Activated CD4-positive, alpha-beta memory T cell treated with anti-CD3 and anti-CD28 coated beads for 36 hours (primary cell): Measurements from ENCODE around the gene ERP29. TPM values are rescaled to one million over a fixed set of nuclear protein-coding genes. Genes with fewer than 3 reads are reported as not detected.
"Not testable (repeated sequence)": the region's sequence is repeated elsewhere in the genome, so short reads cannot be mapped to it uniquely, and the experiment has no call there.

Experiments
- CTCF ChIA-PET: fragments of 350-600 bp; sonication (Branson Sonifier 250); formaldehyde crosslinking; loops from one replicate; lab custom pipeline; 2021; ENCODE audit warnings: antibody characterized with exemption, inconsistent platforms; lab: Charles Lee
- POLR2A ChIA-PET: fragments of 350-600 bp; sonication (Branson Sonifier 250); formaldehyde crosslinking; loops from one replicate; lab custom pipeline; 2021; ENCODE audit warnings: antibody characterized with exemption; lab: Charles Lee
- DNase-seq: peaks from one replicate; pipeline ENCODE4 v3.0.0-alpha.2; 2020
- H3K27ac Mint-ChIP-seq: one replicate; pipeline ENCODE4 v1.8.0; 2021; ENCODE audit warnings: mixed read lengths
- H3K27me3 Mint-ChIP-seq: one replicate; pipeline ENCODE4 v1.8.0; 2021; ENCODE audit warnings: mixed read lengths
- H3K36me3 Mint-ChIP-seq: one replicate; pipeline ENCODE4 v1.8.0; 2021; ENCODE audit warnings: mixed read lengths
- H3K4me1 Mint-ChIP-seq: one replicate; pipeline ENCODE4 v1.8.0; 2021; ENCODE audit warnings: low read depth, mixed read lengths
- H3K4me3 Mint-ChIP-seq: one replicate; pipeline ENCODE4 v1.8.0; 2021; ENCODE audit warnings: mild to moderate bottlenecking, mixed read lengths
- H3K9me3 Mint-ChIP-seq: one replicate; pipeline ENCODE4 v1.8.0; 2021; ENCODE audit warnings: mixed read lengths
- intact Hi-C: fragments of 100-400 bp; cut with micrococcal nuclease; formaldehyde crosslinking; loops from one replicate; pipeline ENCODE4 v1.15.1; 2023
- total RNA-seq, 2 experiments: library from RNA; stranded (reverse); gene quantifications; one replicate each; pipeline ENCODE4 v1.2.3, GENCODE V29; 2021

The ERP29 gene
- total RNA-seq, 2 experiments from 2014 or later = 102 to 104 TPM

- Mint-ChIP-seq H3K36me3 (peaks cover 31% of the 10 kb centered on the region), H3K4me3 (no peak overlapping the region), H3K27me3 (no peaks in the 10 kb centered on the region), H3K27ac (peak overlapping the region; percentile 59), H3K9me3 (peaks cover 7% of the 10 kb centered on the region), H3K4me1 (peaks cover 54% of the 10 kb centered on the region)
- ChIA-PET CTCF (no interaction called here), POLR2A (no interaction called here)
- intact Hi-C loops = loop anchor here (10.0 kb wide), 1 partner anchor 424 kb away; the partner anchor contains the start of gene ATXN2
- DNase-seq = no peak
Measured at GRCh38 chr12:112018571-112019237, 5.5 kb downstream of the ERP29 start.

- H3K4me1 Mint-ChIP-seq = peaks cover 48% of the 10 kb centered on the region
- no peak overlapping the region for H3K27ac Mint-ChIP-seq
- peaks cover 27% of the 10 kb centered on the region for H3K36me3 Mint-ChIP-seq
- H3K27me3 Mint-ChIP-seq = no peaks in the 10 kb centered on the region
- H3K4me3 Mint-ChIP-seq = no peak overlapping the region
- CTCF ChIA-PET = interaction anchor here (0.9 to 3.0 kb wide), 4 partner anchors 8 to 366 kb away, joined by 3 to 10 read pairs (median 3); partner anchors contain the start of genes ERP29 and TMEM116
- H3K9me3 Mint-ChIP-seq = peaks cover 3% of the 10 kb centered on the region
- intact Hi-C loops = no loop called here
- DNase-seq = no peak
- POLR2A ChIA-PET = interaction anchor here (0.7 to 0.8 kb wide), 2 partner anchors 104 to 109 kb away, joined by 3 read pairs; partner anchors contain the start of gene TRAFD1
Measured at GRCh38 chr12:112020947-112021457, 7.8 kb downstream of the ERP29 start.

GRCh38 chr12:112022241-112023016 lies 9.2 kb downstream of the ERP29 start:
- H3K36me3 Mint-ChIP-seq = peaks cover 23% of the 10 kb centered on the region
- no peak for DNase-seq

GRCh38 chr12:112023759-112024396 lies 10.7 kb downstream of the ERP29 start:
- Mint-ChIP-seq H3K9me3 (no peaks in the 10 kb centered on the region), H3K27me3 (no peaks in the 10 kb centered on the region), H3K4me3 (no peak overlapping the region), H3K4me1 (peaks cover 33% of the 10 kb centered on the region), H3K36me3 (peaks cover 23% of the 10 kb centered on the region), H3K27ac (no peak overlapping the region)
- intact Hi-C loops = no loop called here
- ChIA-PET POLR2A (interaction anchor here (0.6 to 2.3 kb wide), 2 partner anchors 10 to 52 kb away, joined by 3 to 19 read pairs; partner anchors contain the start of gene ERP29), CTCF (interaction anchor here (0.8 to 3.0 kb wide), 4 partner anchors 9 to 79 kb away, joined by 3 to 10 read pairs (median 4); partner anchors contain the start of genes ERP29 and TMEM116)
- no peak for DNase-seq

More at GRCh38 chr12:112022241-112023016, 9.2 kb downstream of the ERP29 start:
- ChIA-PET POLR2A (interaction anchor here (0.6 to 2.3 kb wide), 2 partner anchors 8 to 30 kb away, joined by 5 to 19 read pairs; partner anchors contain the start of gene ERP29), CTCF (interaction anchor here (0.8 to 3.0 kb wide), 3 partner anchors 8 to 77 kb away, joined by 3 to 10 read pairs (median 5); partner anchors contain the start of genes ERP29 and TMEM116)
- Mint-ChIP-seq H3K27ac (peak overlapping the region; percentile 28), H3K4me1 (peaks cover 41% of the 10 kb centered on the region), H3K4me3 (no peak overlapping the region), H3K9me3 (no peaks in the 10 kb centered on the region), H3K27me3 (no peaks in the 10 kb centered on the region)
- intact Hi-C loops = no loop called here

GRCh38 chr12:112025808-112026375 lies 12.7 kb downstream of the ERP29 start:
- intact Hi-C loops = no loop called here
- H3K27ac Mint-ChIP-seq = peak overlapping the region; percentile 72
- ChIA-PET POLR2A (no interaction called here), CTCF (interaction anchor here (0.9 kb wide), 1 partner anchor 81 kb away, joined by 3 read pairs; no protein-coding TSS in a partner anchor)
- no peak overlapping the region for H3K4me3 Mint-ChIP-seq
- peaks cover 23% of the 10 kb centered on the region for H3K4me1 Mint-ChIP-seq
- no peak for DNase-seq
- H3K36me3 Mint-ChIP-seq = peaks cover 30% of the 10 kb centered on the region
- no peaks in the 10 kb centered on the region for H3K9me3 Mint-ChIP-seq
- H3K27me3 Mint-ChIP-seq = no peaks in the 10 kb centered on the region

GRCh38 chr12:112029301-112029700 lies 16.1 kb downstream of the ERP29 start:
- H3K27ac Mint-ChIP-seq = no peak overlapping the region
- intact Hi-C loops = no loop called here

GRCh38 chr12:112031472-112031871 lies 18.2 kb downstream of the ERP29 start:
- POLR2A ChIA-PET = no interaction called here
- Mint-ChIP-seq H3K4me1 (peaks cover 7% of the 10 kb centered on the region), H3K4me3 (no peak overlapping the region), H3K27ac (no peak overlapping the region), H3K36me3 (peaks cover 29% of the 10 kb centered on the region), H3K27me3 (no peaks in the 10 kb centered on the region), H3K9me3 (no peaks in the 10 kb centered on the region)
- no peak for DNase-seq
- CTCF ChIA-PET = no interaction called here
- intact Hi-C loops = no loop called here

More at GRCh38 chr12:112029301-112029700, 16.1 kb downstream of the ERP29 start:
- Mint-ChIP-seq H3K27me3 (no peaks in the 10 kb centered on the region), H3K4me1 (peaks cover 16% of the 10 kb centered on the region), H3K9me3 (no peaks in the 10 kb centered on the region), H3K4me3 (no peak overlapping the region), H3K36me3 (peaks cover 27% of the 10 kb centered on the region)
- CTCF ChIA-PET = interaction anchor here (1.3 kb wide), 1 partner anchor 84 kb away, joined by 4 read pairs; no protein-coding TSS in a partner anchor
- POLR2A ChIA-PET = no interaction called here
- no peak for DNase-seq

GRCh38 chr12:112032292-112032691 lies 19.1 kb downstream of the ERP29 start:
- DNase-seq = no peak
- peak overlapping the region; percentile 21 for H3K27ac Mint-ChIP-seq
- intact Hi-C loops = no loop called here
- ChIA-PET CTCF (interaction anchor here (0.6 kb wide), 2 partner anchors 9 to 1560 kb away, joined by 3 to 4 read pairs; no protein-coding TSS in a partner anchor), POLR2A (no interaction called here)
- no peaks in the 10 kb centered on the region for H3K27me3 Mint-ChIP-seq
- peaks cover 7% of the 10 kb centered on the region for H3K4me1 Mint-ChIP-seq
- no peak overlapping the region for H3K4me3 Mint-ChIP-seq
- peaks cover 33% of the 10 kb centered on the region for H3K36me3 Mint-ChIP-seq
- no peaks in the 10 kb centered on the region for H3K9me3 Mint-ChIP-seq

GRCh38 chr12:112035219-112035785 lies 22.1 kb downstream of the ERP29 start:
- Mint-ChIP-seq H3K36me3 (peaks cover 46% of the 10 kb centered on the region), H3K4me1 (peaks cover 10% of the 10 kb centered on the region), H3K27me3 (no peaks in the 10 kb centered on the region), H3K9me3 (no peaks in the 10 kb centered on the region), H3K4me3 (no peak overlapping the region), H3K27ac (peak overlapping the region; percentile 30)
- DNase-seq = no peak
- POLR2A ChIA-PET = interaction anchor here (0.6 kb wide), 1 partner anchor 360 kb away, joined by 4 read pairs; no protein-coding TSS in a partner anchor
- CTCF ChIA-PET = no interaction called here
- intact Hi-C loops = no loop called here

GRCh38 chr12:112036614-112037013 lies 23.4 kb downstream of the ERP29 start:
- H3K4me3 Mint-ChIP-seq, H3K4me1 Mint-ChIP-seq, intact Hi-C loops, H3K27me3 Mint-ChIP-seq, CTCF ChIA-PET, H3K9me3 Mint-ChIP-seq, DNase-seq, H3K27ac Mint-ChIP-seq: not testable (repeated sequence)
- POLR2A ChIA-PET = interaction anchor here (1.0 kb wide), 1 partner anchor 16 kb away, joined by 3 read pairs; no protein-coding TSS in a partner anchor
- H3K36me3 Mint-ChIP-seq = peaks cover 45% of the 10 kb centered on the region

GRCh38 chr12:112046003-112046402 lies 32.8 kb downstream of the ERP29 start:
- Mint-ChIP-seq H3K27ac (no peak overlapping the region), H3K4me3 (no peak overlapping the region), H3K9me3 (no peaks in the 10 kb centered on the region), H3K4me1 (no peaks in the 10 kb centered on the region), H3K36me3 (peaks cover 30% of the 10 kb centered on the region), H3K27me3 (no peaks in the 10 kb centered on the region)
- intact Hi-C loops = no loop called here
- POLR2A ChIA-PET = no interaction called here
- no peak for DNase-seq
- CTCF ChIA-PET = no interaction called here
